Measurements from ENCODE around the gene HOXA13.

DNA sequence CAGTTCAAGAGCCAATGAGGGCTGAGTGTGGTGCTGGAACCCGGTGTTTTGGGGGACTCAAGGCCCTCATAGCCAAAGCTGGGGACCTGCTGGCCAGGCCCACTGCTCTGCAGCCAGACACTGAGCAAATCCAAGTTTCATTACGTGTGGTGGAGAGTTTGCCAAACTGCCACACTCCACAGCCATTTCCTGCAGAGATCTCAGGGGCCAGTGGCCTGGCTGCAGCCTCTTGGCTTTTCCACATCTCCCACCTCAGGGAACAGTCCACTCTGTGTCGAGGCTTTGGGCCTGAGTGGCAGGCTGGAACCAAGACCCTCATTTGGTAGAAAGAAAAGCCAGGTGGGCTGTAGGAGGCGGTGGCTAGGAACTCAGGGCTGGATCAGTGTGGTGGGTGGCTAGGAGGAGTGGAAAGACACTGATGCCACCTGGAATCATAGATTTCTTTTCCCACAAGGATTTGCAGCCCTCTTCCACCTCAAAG lies 18.1 kb downstream of the HOXA13 start:
- TF ChIP-seq EP300 (conservative IDR thresholded peaks at IDR 0.05; ENCODE audit: poor library complexity, severe bottlenecking), result no peak
- TF ChIP-seq, protein P1, sequence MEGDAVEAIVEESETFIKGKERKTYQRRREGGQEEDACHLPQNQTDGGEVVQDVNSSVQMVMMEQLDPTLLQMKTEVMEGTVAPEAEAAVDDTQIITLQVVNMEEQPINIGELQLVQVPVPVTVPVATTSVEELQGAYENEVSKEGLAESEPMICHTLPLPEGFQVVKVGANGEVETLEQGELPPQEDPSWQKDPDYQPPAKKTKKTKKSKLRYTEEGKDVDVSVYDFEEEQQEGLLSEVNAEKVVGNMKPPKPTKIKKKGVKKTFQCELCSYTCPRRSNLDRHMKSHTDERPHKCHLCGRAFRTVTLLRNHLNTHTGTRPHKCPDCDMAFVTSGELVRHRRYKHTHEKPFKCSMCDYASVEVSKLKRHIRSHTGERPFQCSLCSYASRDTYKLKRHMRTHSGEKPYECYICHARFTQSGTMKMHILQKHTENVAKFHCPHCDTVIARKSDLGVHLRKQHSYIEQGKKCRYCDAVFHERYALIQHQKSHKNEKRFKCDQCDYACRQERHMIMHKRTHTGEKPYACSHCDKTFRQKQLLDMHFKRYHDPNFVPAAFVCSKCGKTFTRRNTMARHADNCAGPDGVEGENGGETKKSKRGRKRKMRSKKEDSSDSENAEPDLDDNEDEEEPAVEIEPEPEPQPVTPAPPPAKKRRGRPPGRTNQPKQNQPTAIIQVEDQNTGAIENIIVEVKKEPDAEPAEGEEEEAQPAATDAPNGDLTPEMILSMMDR (IDR thresholded peaks at IDR 0.05; ENCODE audit: poor library complexity, severe bottlenecking), result no peak

All from neural cell (in vitro differentiated cells).